ENCODE measurements around the gene RPLP1. TPM values are rescaled to one million over a fixed set of nuclear protein-coding genes. Genes with fewer than 3 reads are reported as not detected.
A peak's percentile ranks its signal among the peaks of the same experiment; 100 is the strongest.

Gene RPLP1
- total and polyA plus RNA-seq, 2 donors (not counting 1 experiment from before 2014, with no cell fraction given): 82.4 to 621 TPM

GRCh38 chr15:69413822-69414700, 38.6 kb upstream of the RPLP1 start, which contains the start of gene KIF23:
Gene KIF23 (plus strand): TSS chr15:69414349. CDS start chr15:69414466, 117 bp downstream.
- H3K4me1 ChIP-seq (ENCODE audit: control insufficient read depth, extremely low read depth, insufficient read depth, low read length): peaks cover 2% of the 10 kb centered on the region

GRCh38 chr15:69414701-69415167, 37.9 kb upstream of the RPLP1 start:
- Histone ChIP-seq H2AFZ (ENCODE audit: low read length) (no peak overlapping the region), H3K4me2 (ENCODE audit: extremely low read depth, insufficient read depth, low read length) (peak overlapping the region; percentile 18), H3K79me2 (ENCODE audit: control insufficient read depth, insufficient read depth, low read length) (peaks cover 65% of the 10 kb centered on the region), H3K27ac (ENCODE audit: insufficient read depth, low read length) (peak overlapping the region; percentile 85), H3K4me3 (replicated peaks in 1 of 4; ENCODE audit: control extremely low read depth in 1 of 4, insufficient read depth in 1 of 4, low read depth in 3 of 4, low read length in 4 of 4) (peak overlapping the region; percentile 53 to 80 (median 68)), H3K27me3 (ENCODE audit: control insufficient read depth, insufficient read depth, low read length) (no peaks in the 10 kb centered on the region), H3K9me3 (ENCODE audit: control insufficient read depth, insufficient read depth, low read depth, low read length) (no peaks in the 10 kb centered on the region), H3K36me3 (ENCODE audit: control insufficient read depth, insufficient read depth, low read length) (peaks cover 4% of the 10 kb centered on the region), H3K9ac (ENCODE audit: insufficient read depth, low read length) (peak overlapping the region; percentile 62), H3K4me1 (ENCODE audit: control insufficient read depth, extremely low read depth, insufficient read depth, low read length) (peaks cover 2% of the 10 kb centered on the region), H4K20me1 (ENCODE audit: control insufficient read depth, extremely low read depth, insufficient read depth, low read length) (no peaks in the 10 kb centered on the region)
- DNase-seq (ENCODE audit: low read depth in 2 of 2): peak; percentile 89 to 95
- TF ChIP-seq CTCF (conservative IDR thresholded peaks at IDR 0.05 in 1 of 2, IDR thresholded peaks at IDR 0.05 in 1 of 2; ENCODE audit: low read depth in 1 of 2, low read length in 2 of 2): no peak
- TF ChIP-seq EZH2 (IDR thresholded peaks at IDR 0.05; ENCODE audit: low read length, missing control alignments): no peak

More at GRCh38 chr15:69413822-69414700, 38.6 kb upstream of the RPLP1 start, which contains the start of gene KIF23:
- H3K4me2 ChIP-seq (ENCODE audit: extremely low read depth, insufficient read depth, low read length): peak within 1 kb of the TSS; percentile 75
- H3K4me3 ChIP-seq (replicated peaks in 1 of 4; ENCODE audit: control extremely low read depth in 1 of 4, insufficient read depth in 1 of 4, low read depth in 3 of 4, low read length in 4 of 4): peak within 1 kb of the TSS; percentile 53 to 87 (median 70)
- peak within 1 kb of the TSS; percentile 85 for H3K27ac ChIP-seq (ENCODE audit: insufficient read depth, low read length)
- peak within 1 kb of the TSS; percentile 62 for H3K9ac ChIP-seq (ENCODE audit: insufficient read depth, low read length)
- DNase-seq (ENCODE audit: low read depth in 2 of 2): peak; percentile 88 to 95
- no peaks in the 10 kb centered on the region for H3K27me3 ChIP-seq (ENCODE audit: control insufficient read depth, insufficient read depth, low read length)
- TF ChIP-seq EZH2 (IDR thresholded peaks at IDR 0.05; ENCODE audit: low read length, missing control alignments): no peak
- no peak for TF ChIP-seq CTCF (conservative IDR thresholded peaks at IDR 0.05 in 1 of 2, IDR thresholded peaks at IDR 0.05 in 1 of 2; ENCODE audit: low read depth in 1 of 2, low read length in 2 of 2)
- peaks cover 2% of the 10 kb centered on the region for H3K36me3 ChIP-seq (ENCODE audit: control insufficient read depth, insufficient read depth, low read length)
- peak within 1 kb of the TSS; percentile 36 for H2AFZ ChIP-seq (ENCODE audit: low read length)
- peaks cover 60% of the 10 kb centered on the region for H3K79me2 ChIP-seq (ENCODE audit: control insufficient read depth, insufficient read depth, low read length)
- no peaks in the 10 kb centered on the region for H3K9me3 ChIP-seq (ENCODE audit: control insufficient read depth, insufficient read depth, low read depth, low read length)
- H4K20me1 ChIP-seq (ENCODE audit: control insufficient read depth, extremely low read depth, insufficient read depth, low read length): no peaks in the 10 kb centered on the region

GRCh38 chr15:69415381-69415780, 37.2 kb upstream of the RPLP1 start:
- Histone ChIP-seq H2AFZ (ENCODE audit: low read length) (no peak overlapping the region), H3K79me2 (ENCODE audit: control insufficient read depth, insufficient read depth, low read length) (peaks cover 66% of the 10 kb centered on the region), H3K27me3 (ENCODE audit: control insufficient read depth, insufficient read depth, low read length) (no peaks in the 10 kb centered on the region), H3K4me2 (ENCODE audit: extremely low read depth, insufficient read depth, low read length) (peak overlapping the region; percentile 75), H3K27ac (ENCODE audit: insufficient read depth, low read length) (peak overlapping the region; percentile 85), H3K4me3 (replicated peaks in 1 of 4; ENCODE audit: control extremely low read depth in 1 of 4, insufficient read depth in 1 of 4, low read depth in 3 of 4, low read length in 4 of 4) (peak overlapping the region; percentile 33 to 80 (median 64)), H3K4me1 (ENCODE audit: control insufficient read depth, extremely low read depth, insufficient read depth, low read length) (peaks cover 2% of the 10 kb centered on the region), H3K9me3 (ENCODE audit: control insufficient read depth, insufficient read depth, low read depth, low read length) (no peaks in the 10 kb centered on the region), H4K20me1 (ENCODE audit: control insufficient read depth, extremely low read depth, insufficient read depth, low read length) (no peaks in the 10 kb centered on the region), H3K9ac (ENCODE audit: insufficient read depth, low read length) (no peak overlapping the region), H3K36me3 (ENCODE audit: control insufficient read depth, insufficient read depth, low read length) (peaks cover 4% of the 10 kb centered on the region)
- peak; percentile 43 to 64 for DNase-seq (ENCODE audit: low read depth in 2 of 2)
- no peak for TF ChIP-seq CTCF (conservative IDR thresholded peaks at IDR 0.05 in 1 of 2, IDR thresholded peaks at IDR 0.05 in 1 of 2; ENCODE audit: low read depth in 1 of 2, low read length in 2 of 2)
- TF ChIP-seq EZH2 (IDR thresholded peaks at IDR 0.05; ENCODE audit: low read length, missing control alignments): no peak
